Dendritic cell treated with granulocyte-macrophage colony-stimulating factor and Interleukin-4, amounts not matched to agents 40 ng/mL and 50 ng/mL, for 4 days (primary cell): ENCODE results near the gene FMNL1.
A peak's percentile ranks its signal among the peaks of the same experiment; 100 is the strongest.

ENCODE experiments used
- H3K27ac Mint-ChIP-seq: one replicate; pipeline ENCODE4 v1.8.0; 2022; ENCODE audit warnings: mild to moderate bottlenecking, mixed read lengths
- H3K27me3 Mint-ChIP-seq: one replicate; pipeline ENCODE4 v1.8.0; 2022; ENCODE audit warnings: mild to moderate bottlenecking, mixed read lengths
- H3K36me3 Mint-ChIP-seq: one replicate; pipeline ENCODE4 v1.8.0; 2022; ENCODE audit warnings: low read depth, mixed read lengths
- H3K4me1 Mint-ChIP-seq: one replicate; pipeline ENCODE4 v1.8.0; 2022; ENCODE audit warnings: low read depth, mixed read lengths
- H3K4me3 Mint-ChIP-seq: one replicate; pipeline ENCODE4 v1.8.0; 2022; ENCODE audit warnings: mild to moderate bottlenecking, moderate library complexity, mixed read lengths
- H3K9me3 Mint-ChIP-seq: one replicate; pipeline ENCODE4 v1.8.0; 2022; ENCODE audit warnings: mixed read lengths
- intact Hi-C: fragments of 100-400 bp; cut with micrococcal nuclease; formaldehyde crosslinking; loops from one replicate; pipeline ENCODE4 v1.15.0; 2022

The FMNL1 gene

DNA sequence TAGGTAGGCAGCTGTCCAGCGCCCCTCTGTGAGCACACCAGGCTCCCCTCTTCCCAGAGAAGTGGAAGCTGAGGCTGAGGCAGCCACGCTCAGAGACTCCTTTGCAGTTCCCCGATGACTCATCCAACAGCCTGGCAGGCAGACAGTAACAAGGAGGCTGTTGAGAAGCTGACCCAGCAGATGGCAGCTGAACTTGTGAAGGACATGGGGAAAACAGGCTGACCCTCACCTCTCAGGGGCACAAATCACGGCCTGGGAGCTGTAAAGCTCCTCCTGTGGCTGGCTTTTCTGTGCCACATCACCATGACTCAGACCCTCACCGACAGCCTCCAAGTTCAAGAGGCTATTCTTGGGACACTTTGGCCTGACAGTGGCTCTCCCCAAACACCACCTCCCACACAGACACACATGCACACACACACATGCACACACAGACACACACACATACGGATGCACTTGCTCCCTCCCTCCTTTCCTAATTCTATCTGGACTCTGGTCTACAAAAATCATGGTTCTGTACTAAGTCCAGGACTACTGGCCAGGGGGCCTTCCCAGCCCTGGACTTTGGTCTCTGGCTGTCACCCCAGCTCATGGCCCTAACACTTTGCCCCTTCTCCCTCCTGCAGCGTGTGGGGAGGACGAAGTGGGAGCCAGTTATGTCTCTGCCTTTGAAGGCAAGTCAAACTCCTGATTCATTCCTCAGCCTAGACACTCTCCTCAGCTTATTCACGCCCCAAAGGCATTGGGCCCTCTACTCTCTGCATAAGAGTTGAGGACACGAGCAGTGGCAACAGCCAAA lies 71.9 kb downstream of the FMNL1 start:
- peak overlapping the region; percentile 45 for H3K4me3 Mint-ChIP-seq
- H3K27ac Mint-ChIP-seq = peak overlapping the region; percentile 94
- H3K9me3 Mint-ChIP-seq = no peaks in the 10 kb centered on the region
- H3K4me1 Mint-ChIP-seq = peaks cover 91% of the 10 kb centered on the region
- no peaks in the 10 kb centered on the region for H3K27me3 Mint-ChIP-seq
- intact Hi-C loops = loop anchor here (2.0 kb wide), 1 partner anchor 13 kb away; no protein-coding TSS in a partner anchor
- H3K36me3 Mint-ChIP-seq = peaks cover 87% of the 10 kb centered on the region

DNA sequence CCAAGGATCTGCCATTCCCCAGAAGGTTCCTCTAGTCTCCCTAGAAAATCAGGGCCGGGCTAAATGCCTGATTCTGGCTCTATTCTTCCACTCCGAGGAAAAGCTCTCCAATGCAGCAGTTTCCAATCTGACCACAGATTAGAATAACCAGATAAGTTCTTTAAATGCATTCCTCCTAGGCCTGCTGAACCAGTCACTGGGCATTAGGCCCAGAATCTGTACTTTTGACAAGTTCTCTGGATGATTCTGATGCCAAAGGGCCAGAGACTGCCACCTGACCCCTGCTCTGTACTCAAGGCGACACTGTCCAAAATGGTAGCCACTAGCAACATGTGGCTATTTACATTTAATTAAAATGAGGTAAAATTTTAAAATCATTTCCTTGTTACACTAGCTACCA lies 72.8 kb downstream of the FMNL1 start:
- peaks cover 85% of the 10 kb centered on the region for H3K36me3 Mint-ChIP-seq
- peaks cover 91% of the 10 kb centered on the region for H3K4me1 Mint-ChIP-seq
- intact Hi-C loops = no loop called here
- H3K4me3 Mint-ChIP-seq = no peak overlapping the region
- no peaks in the 10 kb centered on the region for H3K9me3 Mint-ChIP-seq
- no peaks in the 10 kb centered on the region for H3K27me3 Mint-ChIP-seq
- peak overlapping the region; percentile 94 for H3K27ac Mint-ChIP-seq

DNA sequence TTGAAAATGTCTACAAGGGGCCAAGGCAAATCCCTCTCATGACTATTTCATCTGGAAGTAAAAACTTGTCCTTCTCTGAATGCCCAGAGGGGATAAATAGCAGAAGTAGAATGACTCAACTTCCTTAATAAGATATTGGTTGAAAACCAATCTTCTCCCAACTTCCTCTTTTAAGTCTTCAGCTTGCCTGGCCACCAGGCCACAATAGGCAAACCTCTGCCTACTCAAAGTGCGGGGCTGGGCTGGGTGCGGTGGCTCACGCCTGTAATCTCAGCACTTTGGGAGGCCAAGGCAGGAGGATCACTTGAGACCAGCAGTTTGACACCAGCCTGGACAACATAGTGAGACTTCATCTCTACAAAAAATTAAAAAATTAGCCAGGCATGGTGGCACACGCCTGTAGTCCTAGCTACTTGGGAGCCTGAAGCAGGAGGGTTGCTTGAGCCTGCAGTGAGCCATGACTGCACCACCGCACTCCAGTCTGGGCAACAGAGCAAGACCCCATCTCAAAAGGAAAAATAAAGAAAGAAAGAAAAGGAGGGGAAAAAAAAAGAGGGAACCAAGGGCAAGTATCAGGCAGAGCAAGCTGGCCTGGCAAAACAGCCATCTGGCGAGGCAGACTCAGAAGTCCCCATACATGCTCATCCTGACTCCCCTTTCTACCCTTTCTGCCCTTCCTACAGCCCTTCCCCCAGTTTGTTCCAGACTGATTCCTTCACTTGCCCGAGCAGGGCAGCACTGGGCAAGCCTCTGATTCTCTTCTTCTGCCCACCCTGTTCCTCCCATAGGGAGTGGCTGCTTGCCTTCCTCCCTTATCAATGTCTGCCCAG lies 74.5 kb downstream of the FMNL1 start:
- Mint-ChIP-seq H3K27me3 (no peaks in the 10 kb centered on the region), H3K27ac (peak overlapping the region; percentile 94), H3K4me1 (peaks cover 91% of the 10 kb centered on the region), H3K4me3 (peak overlapping the region; percentile 2), H3K9me3 (no peaks in the 10 kb centered on the region), H3K36me3 (peaks cover 78% of the 10 kb centered on the region)
- intact Hi-C loops = loop anchor here (2.0 kb wide), 1 partner anchor 19 kb away; no protein-coding TSS in a partner anchor

DNA sequence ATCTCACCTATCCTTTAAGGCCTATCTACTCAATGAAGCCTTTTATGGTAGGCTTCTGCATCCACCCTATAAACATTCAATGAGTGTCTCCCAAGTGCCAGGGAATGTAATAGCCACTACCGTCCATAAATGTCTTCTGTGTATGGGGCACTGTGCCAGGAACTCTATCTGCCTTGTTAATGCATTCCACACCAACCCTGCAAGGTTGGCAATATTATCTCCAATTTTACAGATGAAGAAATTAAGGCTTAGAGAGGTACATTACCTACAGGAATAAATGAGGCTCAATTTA lies 75.1 kb downstream of the FMNL1 start:
- H3K4me1 Mint-ChIP-seq = peaks cover 91% of the 10 kb centered on the region
- peaks cover 78% of the 10 kb centered on the region for H3K36me3 Mint-ChIP-seq
- H3K4me3 Mint-ChIP-seq = no peak overlapping the region
- H3K27me3 Mint-ChIP-seq = no peaks in the 10 kb centered on the region
- intact Hi-C loops = loop anchor here (2.0 kb wide), 1 partner anchor 18 kb away; no protein-coding TSS in a partner anchor
- peak overlapping the region; percentile 94 for H3K27ac Mint-ChIP-seq
- no peaks in the 10 kb centered on the region for H3K9me3 Mint-ChIP-seq
